CD4-positive, CD25-positive, alpha-beta regulatory T cell (primary cell): ENCODE results near the gene ASGR2. TPM values are rescaled to one million over a fixed set of nuclear protein-coding genes. Genes with fewer than 3 reads are reported as not detected.

Experiments used
- ATAC-seq, 2 donors: fragments of 150-1000 bp; cut with Tn5 transposase; one replicate each; pipeline ENCODE4 v1.10.0; 2021; ENCODE audit warnings: low read depth in 2 of 2, moderate number of reproducible peaks in 2 of 2, moderate library complexity in 1 of 2
- DNase-seq, 3 donors: peaks; one replicate each; pipeline versions ENCODE4 v3.0.0 to v3.0.0-alpha.2; 2012 to 2022; ENCODE audit warnings: mixed read lengths in 1 of 3
- H3K27ac ChIP-seq: one replicate; pipeline ENCODE4 v1.7.0; 2013; ENCODE audit warnings: mild to moderate bottlenecking, low read length; ENCODE audit not compliant: insufficient read depth, poor library complexity, severe bottlenecking
- H3K27me3 ChIP-seq: one replicate; pipeline ENCODE4 v1.7.0; 2013; ENCODE audit warnings: low read length; ENCODE audit not compliant: control insufficient read depth, insufficient read depth
- H3K36me3 ChIP-seq: one replicate; pipeline ENCODE4 v1.7.0; 2013; ENCODE audit warnings: mild to moderate bottlenecking, low read length, moderate library complexity; ENCODE audit not compliant: control insufficient read depth, insufficient read depth
- H3K4me1 ChIP-seq: 2 replicates; pipeline ENCODE4 v1.7.0; 2013; ENCODE audit warnings: mild to moderate bottlenecking, low read length; ENCODE audit not compliant: insufficient read depth, control insufficient read depth, poor library complexity, severe bottlenecking
- H3K4me3 ChIP-seq: one replicate; pipeline ENCODE4 v1.7.0; 2013; ENCODE audit warnings: low read depth, mild to moderate bottlenecking, low read length, moderate library complexity
- H3K9me3 ChIP-seq, 2 experiments: 1 replicate in 1 of 2; 2 replicates in 1 of 2; pipeline ENCODE4 v1.7.0; 2013; ENCODE audit warnings: low read length in 2 of 2, mild to moderate bottlenecking in 1 of 2, moderate library complexity in 1 of 2; ENCODE audit not compliant: control insufficient read depth in 2 of 2
- H3K27ac Mint-ChIP-seq, 3 donors: one replicate each; pipeline ENCODE4 v1.8.0; 2020 to 2022; ENCODE audit warnings: mild to moderate bottlenecking in 3 of 3, mixed read lengths in 3 of 3, moderate library complexity in 2 of 3
- H3K27me3 Mint-ChIP-seq: one replicate; pipeline ENCODE4 v1.8.0; 2022; ENCODE audit warnings: mild to moderate bottlenecking, mixed read lengths
- H3K36me3 Mint-ChIP-seq: one replicate; pipeline ENCODE4 v1.8.0; 2020; ENCODE audit warnings: mixed read lengths
- H3K4me1 Mint-ChIP-seq, 4 donors: one replicate each; pipeline ENCODE4 v1.8.0; 2020 to 2022; ENCODE audit warnings: mixed read lengths in 4 of 4, mild to moderate bottlenecking in 1 of 4
- H3K4me3 Mint-ChIP-seq, 4 donors: one replicate each; pipeline ENCODE4 v1.8.0; 2020 to 2022; ENCODE audit warnings: mild to moderate bottlenecking in 4 of 4, mixed read lengths in 4 of 4, moderate library complexity in 3 of 4
- H3K9me3 Mint-ChIP-seq, 7 donors: one replicate each; pipeline ENCODE4 v1.8.0; 2020 to 2022; ENCODE audit warnings: mixed read lengths in 7 of 7, mild to moderate bottlenecking in 3 of 7, moderate library complexity in 2 of 7
- polyA plus RNA-seq, 4 donors: library from polyadenylated mRNA; unstranded; fragments of 300-500 nt; fragmentation: Illumina TruSeq; gene quantifications; one replicate each; pipeline ENCODE4 v1.2.3, GENCODE V29; 2021
- total RNA-seq: library from RNA; stranded (reverse); gene quantifications from one replicate; pipeline ENCODE4 v1.2.3, GENCODE V29; 2022

Gene ASGR2
- total and polyA plus RNA-seq, 5 donors from 2014 or later = not detected

- H3K4me1 Mint-ChIP-seq = peaks cover 0 to 6% (median 3%) of the 10 kb centered on the region in 4 donors
- peaks cover 3% of the 10 kb centered on the region for H3K27me3 Mint-ChIP-seq
- no peak overlapping the region for H3K4me3 Mint-ChIP-seq
- peak overlapping the region in 1 of 3 donors; percentile 28 for H3K27ac Mint-ChIP-seq
- no peak overlapping the region for H3K4me3 ChIP-seq
- H3K27ac ChIP-seq = no peak overlapping the region
- H3K36me3 ChIP-seq = no peaks in the 10 kb centered on the region
- H3K36me3 Mint-ChIP-seq = no peaks in the 10 kb centered on the region
- no peaks in the 10 kb centered on the region for H3K27me3 ChIP-seq
- H3K9me3 ChIP-seq = no peaks in the 10 kb centered on the region
- H3K9me3 Mint-ChIP-seq = peaks cover 0 to 2% (median 0%) of the 10 kb centered on the region in 7 donors
- ATAC-seq = no peak
- H3K4me1 ChIP-seq = no peaks in the 10 kb centered on the region
- no peak for DNase-seq
Observed at GRCh38 chr17:7112510-7113108, 2.0 kb downstream of the ASGR2 start.

- H3K9me3 ChIP-seq = no peaks in the 10 kb centered on the region
- Mint-ChIP-seq H3K9me3 (peaks cover 0 to 2% (median 0%) of the 10 kb centered on the region in 7 donors), H3K27ac (no peak overlapping the region), H3K4me3 (no peak overlapping the region), H3K4me1 (peaks cover 0 to 6% (median 3%) of the 10 kb centered on the region in 4 donors), H3K27me3 (no peaks in the 10 kb centered on the region), H3K36me3 (no peaks in the 10 kb centered on the region)
- ATAC-seq (no peak), DNase-seq (no peak)
- no peaks in the 10 kb centered on the region for H3K36me3 ChIP-seq
- H3K4me1 ChIP-seq = no peaks in the 10 kb centered on the region
- H3K27ac ChIP-seq = no peak overlapping the region
- no peaks in the 10 kb centered on the region for H3K27me3 ChIP-seq
- H3K4me3 ChIP-seq = no peak overlapping the region
Observed at GRCh38 chr17:7111784-7112509, 2.7 kb downstream of the ASGR2 start.

DNA sequence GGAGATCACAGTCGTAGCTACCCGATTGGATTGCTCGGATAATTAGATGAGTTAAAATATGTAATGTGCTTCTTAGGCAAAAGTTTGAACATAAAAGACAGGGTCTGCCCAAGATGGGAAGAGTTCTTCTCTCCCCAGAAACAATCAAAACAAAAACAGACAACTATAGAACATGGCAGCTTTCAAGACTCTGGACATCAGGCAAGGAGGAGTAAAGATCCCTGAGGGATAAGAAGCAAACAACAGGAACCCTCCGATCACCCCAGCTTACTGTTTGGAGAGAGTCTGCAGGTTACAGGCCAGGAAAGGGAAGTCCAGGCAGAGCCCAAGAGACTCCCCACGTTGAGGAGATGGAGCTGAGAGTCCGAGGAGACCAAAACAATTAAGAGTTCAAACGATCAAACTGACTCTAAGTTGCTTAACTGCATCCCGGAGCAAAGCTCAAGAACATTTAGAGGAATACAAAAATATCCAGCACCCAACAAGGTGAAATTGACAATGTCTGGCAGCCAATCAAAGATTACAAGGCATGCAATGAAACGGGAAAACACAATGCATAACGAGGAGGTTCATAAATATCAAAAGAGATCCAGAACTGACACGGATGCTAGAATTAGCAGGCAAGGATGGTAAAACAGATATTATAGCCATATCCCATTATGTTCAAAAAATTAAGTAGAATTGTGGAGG is 3.9 kb downstream of the ASGR2 start:
- DNase-seq (no peak), ATAC-seq (no peak)
- H3K4me3 Mint-ChIP-seq = no peak overlapping the region
- no peaks in the 10 kb centered on the region for H3K27me3 Mint-ChIP-seq
- H3K4me3 ChIP-seq = no peak overlapping the region
- H3K4me1 Mint-ChIP-seq = peaks cover 0 to 6% (median 3%) of the 10 kb centered on the region in 4 donors
- H3K36me3 Mint-ChIP-seq = no peaks in the 10 kb centered on the region
- H3K27ac ChIP-seq = no peak overlapping the region
- H3K27ac Mint-ChIP-seq = no peak overlapping the region
- H3K36me3 ChIP-seq = no peaks in the 10 kb centered on the region
- peaks cover 0 to 2% (median 0%) of the 10 kb centered on the region in 7 donors for H3K9me3 Mint-ChIP-seq
- H3K4me1 ChIP-seq = no peaks in the 10 kb centered on the region
- no peaks in the 10 kb centered on the region for H3K9me3 ChIP-seq
- H3K27me3 ChIP-seq = no peaks in the 10 kb centered on the region

DNA sequence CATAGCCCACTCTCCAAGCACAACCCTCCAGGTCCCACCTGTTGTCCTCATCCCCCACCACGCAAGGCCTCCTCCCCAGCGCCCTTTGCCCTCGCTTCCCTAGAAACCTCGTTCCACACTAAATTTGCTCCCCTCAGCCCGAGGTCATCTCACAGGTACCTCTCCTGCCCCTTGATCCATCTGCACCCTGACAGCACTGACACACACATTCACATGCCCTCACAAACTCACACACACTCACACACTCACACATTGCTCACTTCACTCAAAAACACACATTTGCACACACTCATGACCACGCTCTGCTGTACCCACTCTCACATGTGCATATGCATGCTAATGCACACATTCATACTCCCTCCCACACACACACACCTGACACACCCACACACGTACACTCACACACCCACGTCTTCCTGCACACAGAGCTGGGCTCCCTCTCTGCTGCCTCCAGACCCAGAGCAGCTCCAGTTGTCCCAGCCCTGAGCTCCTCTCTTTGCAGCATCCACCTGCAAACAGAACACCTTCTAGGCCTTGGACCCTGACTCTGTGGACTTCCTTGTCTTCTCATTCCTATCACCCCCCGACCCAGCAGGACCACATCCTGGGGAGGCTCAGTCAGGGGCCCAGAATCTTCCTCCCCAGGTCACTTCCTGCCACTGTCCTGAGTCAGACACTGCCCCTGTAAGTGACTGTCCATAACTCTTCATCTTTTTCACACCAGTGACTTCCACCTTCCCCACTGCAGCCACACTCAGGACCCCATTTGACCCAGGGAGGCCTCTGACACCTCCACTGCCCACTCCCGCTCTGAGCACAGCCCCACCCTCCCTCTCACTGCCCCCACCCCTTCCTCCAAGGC is 4.9 kb downstream of the ASGR2 start:
- Mint-ChIP-seq H3K4me1 (peaks cover 0 to 6% (median 3%) of the 10 kb centered on the region in 4 donors), H3K27ac (no peak overlapping the region), H3K9me3 (peaks cover 0 to 2% (median 0%) of the 10 kb centered on the region in 7 donors), H3K36me3 (no peaks in the 10 kb centered on the region), H3K27me3 (no peaks in the 10 kb centered on the region), H3K4me3 (no peak overlapping the region)
- no peaks in the 10 kb centered on the region for H3K27me3 ChIP-seq
- H3K9me3 ChIP-seq = no peaks in the 10 kb centered on the region
- no peak overlapping the region for H3K4me3 ChIP-seq
- H3K36me3 ChIP-seq = no peaks in the 10 kb centered on the region
- DNase-seq (no peak), ATAC-seq (no peak)
- no peak overlapping the region for H3K27ac ChIP-seq
- no peaks in the 10 kb centered on the region for H3K4me1 ChIP-seq

DNA sequence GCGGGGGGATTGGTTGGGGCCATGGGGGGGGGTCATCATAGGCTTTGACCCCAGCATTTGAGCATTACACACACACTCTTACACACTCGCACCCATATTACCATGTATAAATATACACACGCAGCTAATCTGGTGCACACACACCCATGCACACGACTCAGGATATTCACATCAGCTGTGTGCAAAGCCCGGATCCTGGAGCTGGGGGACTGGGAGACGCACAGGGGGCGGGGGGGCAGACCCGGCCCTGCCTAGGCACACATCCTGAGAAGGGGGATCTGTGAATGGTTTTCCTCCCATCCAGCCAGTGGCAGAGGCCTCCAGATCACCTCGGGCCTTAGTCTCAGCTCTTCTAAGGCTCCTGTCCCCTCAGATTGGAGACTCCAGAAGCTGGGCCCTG is 5.6 kb downstream of the ASGR2 start:
- Mint-ChIP-seq H3K36me3 (no peaks in the 10 kb centered on the region), H3K4me1 (peaks cover 0 to 6% (median 3%) of the 10 kb centered on the region in 4 donors), H3K27me3 (no peaks in the 10 kb centered on the region), H3K27ac (no peak overlapping the region), H3K4me3 (no peak overlapping the region), H3K9me3 (peaks cover 0 to 2% (median 0%) of the 10 kb centered on the region in 7 donors)
- DNase-seq = no peak
- Histone ChIP-seq H3K9me3 (no peaks in the 10 kb centered on the region), H3K4me1 (no peaks in the 10 kb centered on the region), H3K36me3 (no peaks in the 10 kb centered on the region), H3K27me3 (no peaks in the 10 kb centered on the region), H3K27ac (no peak overlapping the region), H3K4me3 (no peak overlapping the region)
- no peak for ATAC-seq

- H3K4me1 ChIP-seq = no peaks in the 10 kb centered on the region
- no peaks in the 10 kb centered on the region for H3K9me3 ChIP-seq
- Mint-ChIP-seq H3K9me3 (peaks cover 0 to 2% (median 0%) of the 10 kb centered on the region in 7 donors), H3K27me3 (no peaks in the 10 kb centered on the region), H3K4me1 (peaks cover 0 to 6% (median 3%) of the 10 kb centered on the region in 4 donors), H3K27ac (no peak overlapping the region), H3K4me3 (no peak overlapping the region), H3K36me3 (no peaks in the 10 kb centered on the region)
- H3K27me3 ChIP-seq = no peaks in the 10 kb centered on the region
- no peak overlapping the region for H3K4me3 ChIP-seq
- H3K36me3 ChIP-seq = no peaks in the 10 kb centered on the region
- ATAC-seq (no peak), DNase-seq (no peak)
- H3K27ac ChIP-seq = no peak overlapping the region
Observed at GRCh38 chr17:7108560-7108925, 6.1 kb downstream of the ASGR2 start.

GRCh38 chr17:7107795-7108559 is 6.6 kb downstream of the ASGR2 start:
- Histone ChIP-seq H3K36me3 (no peaks in the 10 kb centered on the region), H3K27ac (no peak overlapping the region), H3K4me1 (no peaks in the 10 kb centered on the region), H3K27me3 (no peaks in the 10 kb centered on the region), H3K9me3 (no peaks in the 10 kb centered on the region), H3K4me3 (no peak overlapping the region)
- H3K36me3 Mint-ChIP-seq = no peaks in the 10 kb centered on the region
- DNase-seq = no peak
- peaks cover 0 to 2% (median 0%) of the 10 kb centered on the region in 7 donors for H3K9me3 Mint-ChIP-seq
- H3K27me3 Mint-ChIP-seq = peaks cover 6% of the 10 kb centered on the region
- H3K4me3 Mint-ChIP-seq = no peak overlapping the region
- no peak overlapping the region for H3K27ac Mint-ChIP-seq
- peaks cover 0 to 6% (median 3%) of the 10 kb centered on the region in 4 donors for H3K4me1 Mint-ChIP-seq
- ATAC-seq = no peak
